ENCODE results near the gene CCDC50.

The CCDC50 gene

DNA sequence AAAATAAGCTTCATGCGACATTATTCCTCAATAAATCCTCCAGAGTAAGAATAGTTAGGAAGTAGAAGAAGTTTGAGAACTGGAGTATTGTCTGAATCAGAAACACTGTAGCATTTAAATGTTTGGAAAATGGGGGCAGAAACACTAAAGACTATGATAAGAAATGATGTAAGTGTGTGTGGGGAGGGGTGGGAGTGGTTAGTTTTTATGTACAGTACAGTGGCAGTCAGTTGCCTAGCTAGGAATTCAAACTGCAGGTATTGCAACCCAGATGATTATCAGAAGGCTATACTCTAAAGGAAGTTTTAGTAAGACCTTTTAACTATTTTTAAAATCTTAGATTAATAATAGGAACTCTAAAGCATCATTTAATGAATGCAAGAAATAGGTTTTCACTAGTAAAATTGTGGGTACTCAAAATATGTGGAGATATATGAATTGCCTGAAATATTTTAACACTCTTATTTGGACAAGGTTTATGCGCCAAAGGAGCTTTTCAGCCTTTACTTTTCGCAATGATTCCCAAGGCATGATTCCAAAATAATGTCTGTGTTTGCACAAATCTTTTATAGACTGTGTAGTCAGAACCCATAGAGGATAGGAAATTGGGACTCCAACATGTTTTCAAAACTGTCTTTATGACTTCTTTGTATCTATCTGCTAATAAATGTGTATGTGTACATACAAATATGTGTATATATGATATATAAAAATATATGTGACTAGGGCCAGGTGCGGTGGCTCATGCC lies 8.0 kb upstream of the CCDC50 start:
- WGBS (ENCODE audit: extremely low coverage, insufficient coverage, low lambda C conversion rate) = no CpG with 5 or more reads among the region's 4 CpGs
- no peaks in the 10 kb centered on the region for H3K4me1 ChIP-seq (ENCODE audit: control insufficient read depth, low read depth, low read length)
- H3K4ac ChIP-seq (ENCODE audit: low read depth, low read length) = no peak overlapping the region
- H3K4me3 ChIP-seq (ENCODE audit: low read length) = no peak overlapping the region
- no peak overlapping the region for H3K4me2 ChIP-seq (ENCODE audit: low read length)
- H4K5ac ChIP-seq (ENCODE audit: low read length) = no peak overlapping the region
- H3K56ac ChIP-seq (ENCODE audit: low read length) = no peak overlapping the region
- no peaks in the 10 kb centered on the region for H3K79me1 ChIP-seq (ENCODE audit: low read length)
- no peak overlapping the region for H3K9ac ChIP-seq (ENCODE audit: low read length)
- H2BK5ac ChIP-seq (ENCODE audit: low read length) = no peak overlapping the region
- H3K36me3 ChIP-seq (ENCODE audit: control insufficient read depth, insufficient read depth, low read length) = no peaks in the 10 kb centered on the region
- H2BK120ac ChIP-seq (ENCODE audit: low read depth, low read length) = no peak overlapping the region
- H3K79me2 ChIP-seq (ENCODE audit: control insufficient read depth, insufficient read depth, low read length) = no peaks in the 10 kb centered on the region
- DNase-seq = no peak
- no peak overlapping the region for H2AK5ac ChIP-seq (ENCODE audit: low read length)
- H3K23ac ChIP-seq (ENCODE audit: low read length) = no peak overlapping the region
- no peak overlapping the region for H2BK15ac ChIP-seq (replicated peaks; ENCODE audit: low read depth)
- no peaks in the 10 kb centered on the region for H3K27me3 ChIP-seq (ENCODE audit: insufficient read depth, low read length, poor library complexity)
- no peak overlapping the region for H3K18ac ChIP-seq (ENCODE audit: low read length)
- H4K8ac ChIP-seq (ENCODE audit: low read depth, low read length) = no peak overlapping the region
- H3K27ac ChIP-seq (ENCODE audit: low read depth, low read length) = no peak overlapping the region

DNA sequence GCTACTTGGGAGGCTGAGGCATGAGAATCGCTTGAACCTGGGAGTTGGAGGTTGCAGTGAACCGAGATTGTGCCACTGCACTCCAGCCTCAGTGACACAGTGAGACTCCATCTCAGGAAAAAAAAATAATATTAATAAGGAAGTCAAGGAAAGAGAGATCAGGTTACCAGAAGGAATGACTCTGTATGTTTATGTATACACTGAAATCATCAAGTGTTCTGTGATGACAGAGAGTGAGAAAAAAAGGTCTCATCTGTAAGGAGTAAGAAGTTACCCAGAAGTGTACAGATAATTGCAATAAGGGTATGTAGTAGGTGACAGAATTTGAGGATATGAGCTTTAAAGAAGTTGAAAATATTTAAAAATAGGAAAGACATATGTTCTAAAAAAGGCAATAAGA lies 4.3 kb upstream of the CCDC50 start:
- Histone ChIP-seq H2BK120ac (ENCODE audit: low read depth, low read length) (no peak overlapping the region), H3K4me3 (ENCODE audit: low read length) (no peak overlapping the region), H2BK5ac (ENCODE audit: low read length) (no peak overlapping the region), H2BK15ac (replicated peaks; ENCODE audit: low read depth) (no peak overlapping the region), H3K79me1 (ENCODE audit: low read length) (no peaks in the 10 kb centered on the region), H4K5ac (ENCODE audit: low read length) (no peak overlapping the region), H3K23ac (ENCODE audit: low read length) (no peak overlapping the region), H3K27me3 (ENCODE audit: insufficient read depth, low read length, poor library complexity) (no peaks in the 10 kb centered on the region), H3K4ac (ENCODE audit: low read depth, low read length) (no peak overlapping the region), H2AK5ac (ENCODE audit: low read length) (no peak overlapping the region), H3K36me3 (ENCODE audit: control insufficient read depth, insufficient read depth, low read length) (no peaks in the 10 kb centered on the region), H3K79me2 (ENCODE audit: control insufficient read depth, insufficient read depth, low read length) (no peaks in the 10 kb centered on the region), H4K8ac (ENCODE audit: low read depth, low read length) (no peak overlapping the region), H3K4me1 (ENCODE audit: control insufficient read depth, low read depth, low read length) (peaks cover 6% of the 10 kb centered on the region), H3K4me2 (ENCODE audit: low read length) (no peak overlapping the region), H3K56ac (ENCODE audit: low read length) (no peak overlapping the region), H3K9ac (ENCODE audit: low read length) (no peak overlapping the region), H3K27ac (ENCODE audit: low read depth, low read length) (no peak overlapping the region), H3K18ac (ENCODE audit: low read length) (no peak overlapping the region)
- DNase-seq = no peak
- no CpG with 5 or more reads among the region's 2 CpGs for WGBS (ENCODE audit: extremely low coverage, insufficient coverage, low lambda C conversion rate)

DNA sequence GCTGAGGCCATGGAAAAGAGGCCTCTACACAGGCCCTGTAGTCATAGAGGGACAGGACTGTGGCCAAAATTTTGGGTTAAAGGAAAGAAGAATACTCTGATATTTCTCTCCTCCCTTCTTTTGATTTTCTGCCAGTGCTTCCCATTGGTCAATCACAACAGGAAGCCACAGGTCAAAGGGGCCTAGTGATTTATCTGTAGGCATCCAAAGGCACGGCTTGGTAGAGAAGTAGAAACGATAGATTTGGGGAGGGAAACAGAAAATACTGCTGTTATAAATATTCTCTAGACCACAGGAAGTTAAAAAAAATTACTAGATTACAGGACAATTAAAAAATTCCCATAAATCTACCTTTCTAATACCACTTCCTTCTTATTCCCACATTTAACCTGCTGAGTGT lies 1.7 kb upstream of the CCDC50 start:
- H3K4ac ChIP-seq (ENCODE audit: low read depth, low read length) = peak overlapping the region; percentile 2
- no peak overlapping the region for H2AK5ac ChIP-seq (ENCODE audit: low read length)
- peaks cover 1% of the 10 kb centered on the region for H3K79me1 ChIP-seq (ENCODE audit: low read length)
- H3K56ac ChIP-seq (ENCODE audit: low read length) = no peak overlapping the region
- H2BK120ac ChIP-seq (ENCODE audit: low read depth, low read length) = no peak overlapping the region
- H3K4me2 ChIP-seq (ENCODE audit: low read length) = no peak overlapping the region
- H3K4me1 ChIP-seq (ENCODE audit: control insufficient read depth, low read depth, low read length) = peaks cover 10% of the 10 kb centered on the region
- no peak overlapping the region for H4K8ac ChIP-seq (ENCODE audit: low read depth, low read length)
- H3K9ac ChIP-seq (ENCODE audit: low read length) = no peak overlapping the region
- no peak overlapping the region for H3K18ac ChIP-seq (ENCODE audit: low read length)
- WGBS (ENCODE audit: extremely low coverage, insufficient coverage, low lambda C conversion rate) = no CpG with 5 or more reads among the region's 2 CpGs
- H4K5ac ChIP-seq (ENCODE audit: low read length) = no peak overlapping the region
- DNase-seq = no peak
- no peak overlapping the region for H2BK15ac ChIP-seq (replicated peaks; ENCODE audit: low read depth)
- no peak overlapping the region for H3K23ac ChIP-seq (ENCODE audit: low read length)
- H2BK5ac ChIP-seq (ENCODE audit: low read length) = no peak overlapping the region
- peaks cover 9% of the 10 kb centered on the region for H3K79me2 ChIP-seq (ENCODE audit: control insufficient read depth, insufficient read depth, low read length)
- H3K36me3 ChIP-seq (ENCODE audit: control insufficient read depth, insufficient read depth, low read length) = no peaks in the 10 kb centered on the region
- no peaks in the 10 kb centered on the region for H3K27me3 ChIP-seq (ENCODE audit: insufficient read depth, low read length, poor library complexity)
- H3K27ac ChIP-seq (ENCODE audit: low read depth, low read length) = no peak overlapping the region
- no peak overlapping the region for H3K4me3 ChIP-seq (ENCODE audit: low read length)

DNA sequence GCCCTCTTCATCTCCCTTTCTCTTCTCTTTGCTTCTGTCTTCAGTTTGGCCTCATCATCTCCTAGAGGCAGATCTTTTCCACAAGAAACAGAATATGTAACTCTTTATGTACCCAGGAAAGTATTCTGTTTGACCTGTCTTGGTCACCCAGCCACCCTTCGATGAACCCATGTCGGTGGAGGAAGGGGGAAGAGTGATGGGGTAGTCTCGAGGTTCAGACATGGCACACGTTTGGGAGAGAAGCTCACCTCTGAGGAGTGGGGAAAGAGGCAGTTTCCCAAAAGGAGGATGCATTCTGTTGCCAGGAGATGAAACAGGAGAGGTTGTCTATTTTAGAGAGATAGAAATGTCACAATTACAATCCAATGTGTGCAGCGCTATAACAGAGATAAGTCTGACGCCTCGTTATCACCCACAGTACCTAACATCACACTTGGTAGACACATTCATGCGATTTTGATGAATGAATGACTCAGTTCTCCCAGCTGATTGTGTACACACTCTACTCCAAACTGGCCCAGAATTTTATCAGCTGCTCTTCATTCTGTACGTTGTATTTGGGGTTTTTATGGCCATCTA lies 722 bp upstream of the CCDC50 start:
- Histone ChIP-seq H2BK5ac (ENCODE audit: low read length) (no peak overlapping the region), H3K27ac (ENCODE audit: low read depth, low read length) (no peak overlapping the region), H2AK5ac (ENCODE audit: low read length) (no peak overlapping the region), H3K79me1 (ENCODE audit: low read length) (peaks cover 1% of the 10 kb centered on the region), H3K9ac (ENCODE audit: low read length) (peak overlapping the region; percentile 25), H3K18ac (ENCODE audit: low read length) (peak overlapping the region; percentile 24), H3K79me2 (ENCODE audit: control insufficient read depth, insufficient read depth, low read length) (peaks cover 18% of the 10 kb centered on the region), H3K27me3 (ENCODE audit: insufficient read depth, low read length, poor library complexity) (no peaks in the 10 kb centered on the region), H3K23ac (ENCODE audit: low read length) (no peak overlapping the region), H4K8ac (ENCODE audit: low read depth, low read length) (no peak overlapping the region), H3K4me2 (ENCODE audit: low read length) (peak overlapping the region; percentile 3), H3K36me3 (ENCODE audit: control insufficient read depth, insufficient read depth, low read length) (no peaks in the 10 kb centered on the region), H2BK120ac (ENCODE audit: low read depth, low read length) (no peak overlapping the region), H3K56ac (ENCODE audit: low read length) (peak overlapping the region; percentile 89), H4K5ac (ENCODE audit: low read length) (no peak overlapping the region), H2BK15ac (replicated peaks; ENCODE audit: low read depth) (no peak overlapping the region), H3K4me3 (ENCODE audit: low read length) (no peak overlapping the region), H3K4me1 (ENCODE audit: control insufficient read depth, low read depth, low read length) (peaks cover 10% of the 10 kb centered on the region), H3K4ac (ENCODE audit: low read depth, low read length) (no peak overlapping the region)
- DNase-seq = peak; percentile 75
- no CpG with 5 or more reads among the region's 9 CpGs for WGBS (ENCODE audit: extremely low coverage, insufficient coverage, low lambda C conversion rate)

DNA sequence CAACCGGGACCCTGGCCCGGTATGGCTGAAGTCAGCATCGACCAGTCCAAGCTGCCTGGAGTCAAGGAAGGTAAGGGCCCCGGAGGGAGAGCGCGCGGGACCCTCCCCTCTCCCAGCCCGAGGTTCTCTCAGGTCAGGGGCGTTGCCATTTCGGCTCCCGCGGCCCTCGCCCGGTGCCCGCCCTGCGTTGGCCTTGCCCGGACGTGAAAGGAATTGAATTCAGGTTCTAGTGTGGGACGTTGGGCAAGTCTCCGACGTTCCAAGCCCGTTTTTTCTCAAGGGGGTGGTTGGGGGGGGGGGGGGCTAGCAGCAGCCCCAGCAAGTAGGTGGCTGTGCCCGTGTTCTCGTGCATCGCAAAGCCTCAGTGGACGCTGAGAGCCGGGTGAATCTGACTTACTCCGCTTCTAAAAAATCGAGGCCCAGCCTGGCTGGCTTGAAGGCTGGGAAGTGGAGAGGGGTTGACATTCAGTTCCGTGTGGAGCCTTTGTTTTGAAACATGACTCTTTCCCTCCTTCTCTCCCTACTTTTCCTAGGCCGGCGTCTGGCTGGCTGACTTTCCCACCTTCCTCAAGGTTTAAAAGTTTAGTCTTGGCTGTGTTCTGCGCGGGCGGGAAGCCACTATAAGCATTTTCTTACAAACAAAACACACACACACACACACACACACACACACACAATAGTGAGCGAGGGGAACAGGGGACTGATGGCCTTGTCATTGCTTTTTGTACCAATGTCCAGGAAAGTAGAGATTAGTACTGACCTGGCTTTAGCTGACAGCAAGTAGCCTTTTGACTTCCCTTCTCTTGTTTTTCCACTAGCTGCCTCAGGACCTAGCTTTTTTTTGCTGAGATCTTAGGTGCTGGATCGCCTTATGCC lies 698 bp downstream of the CCDC50 start, which contains the start of gene UTS2B:
TSS of gene UTS2B (minus strand) at position 873 of the 876 bp plus-strand sequence. CDS start 48,337 bp downstream, outside the sequence.
- Histone ChIP-seq H4K5ac (ENCODE audit: low read length) (no peak within 1 kb of the TSS), H3K23ac (ENCODE audit: low read length) (no peak within 1 kb of the TSS), H2BK120ac (ENCODE audit: low read depth, low read length) (peak within 1 kb of the TSS; percentile 14), H3K56ac (ENCODE audit: low read length) (peak within 1 kb of the TSS; percentile 89), H3K9ac (ENCODE audit: low read length) (peak within 1 kb of the TSS; percentile 86), H3K27me3 (ENCODE audit: insufficient read depth, low read length, poor library complexity) (no peaks in the 10 kb centered on the region), H3K27ac (ENCODE audit: low read depth, low read length) (peak within 1 kb of the TSS; percentile 82), H3K4me2 (ENCODE audit: low read length) (peak within 1 kb of the TSS; percentile 81), H3K79me2 (ENCODE audit: control insufficient read depth, insufficient read depth, low read length) (peaks cover 18% of the 10 kb centered on the region), H4K8ac (ENCODE audit: low read depth, low read length) (peak within 1 kb of the TSS; percentile 7), H3K4ac (ENCODE audit: low read depth, low read length) (peak within 1 kb of the TSS; percentile 81), H3K79me1 (ENCODE audit: low read length) (peaks cover 1% of the 10 kb centered on the region), H3K4me1 (ENCODE audit: control insufficient read depth, low read depth, low read length) (peaks cover 10% of the 10 kb centered on the region), H2AK5ac (ENCODE audit: low read length) (no peak within 1 kb of the TSS), H3K4me3 (ENCODE audit: low read length) (peak within 1 kb of the TSS; percentile 61), H3K18ac (ENCODE audit: low read length) (peak within 1 kb of the TSS; percentile 88), H2BK15ac (replicated peaks; ENCODE audit: low read depth) (no peak within 1 kb of the TSS), H3K36me3 (ENCODE audit: control insufficient read depth, insufficient read depth, low read length) (no peaks in the 10 kb centered on the region), H2BK5ac (ENCODE audit: low read length) (peak within 1 kb of the TSS; percentile 13)
- peak; percentile 84 for DNase-seq
- WGBS (ENCODE audit: extremely low coverage, insufficient coverage, low lambda C conversion rate) = no CpG with 5 or more reads among the region's 37 CpGs
